ENCODE data around the gene IGFBPL1.

GRCh38 chr9:38467404-38467803 is 43.1 kb upstream of the IGFBPL1 start:
- TF ChIP-seq CTCF (IDR thresholded peaks at IDR 0.05) = no peak
- TF ChIP-seq REST (IDR thresholded peaks at IDR 0.05; ENCODE audit: insufficient read depth in 1 of 2, low read depth in 2 of 2, low read length in 1 of 2) = no peak

All from Panc1 (cell line).